GM20000 (cell line): ENCODE measurements around the gene CPNE4.
A peak's percentile ranks its signal among the peaks of the same experiment; 100 is the strongest.

ENCODE experiments used
- DNase-seq: peaks from one replicate; pipeline ENCODE4 v3.0.0; 2012; ENCODE audit warnings: low spot score
- TF ChIP-seq, protein P1 (sequence below): IDR thresholded peaks from 2 replicates; pipeline ENCODE4 v1.5.1; 2012; ENCODE audit warnings: mild to moderate bottlenecking, control low read depth; ENCODE audit errors: extremely low read depth, missing control alignments

The CPNE4 gene

DNA sequence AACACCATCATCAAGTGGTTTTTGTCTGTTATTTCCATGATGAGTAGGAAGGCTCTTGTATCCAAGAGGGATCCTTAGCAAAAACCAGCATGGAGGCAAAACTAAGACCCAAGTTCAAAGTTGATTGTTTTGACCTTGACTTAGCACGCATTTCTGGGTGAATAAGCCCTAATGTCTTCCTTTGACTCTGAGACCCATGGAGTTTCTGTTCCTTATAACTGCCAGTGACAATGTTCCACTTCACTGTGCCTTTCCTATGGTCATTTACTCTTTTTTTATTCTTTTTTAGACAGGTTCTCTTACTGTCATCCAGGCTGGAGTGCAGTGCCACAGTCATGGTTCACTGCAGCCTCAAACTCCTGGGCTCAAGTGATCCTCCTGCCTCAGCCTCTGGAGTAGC lies 413.8 kb downstream of the CPNE4 start:
- DNase-seq = peak; percentile 16
- TF ChIP-seq, protein P1, sequence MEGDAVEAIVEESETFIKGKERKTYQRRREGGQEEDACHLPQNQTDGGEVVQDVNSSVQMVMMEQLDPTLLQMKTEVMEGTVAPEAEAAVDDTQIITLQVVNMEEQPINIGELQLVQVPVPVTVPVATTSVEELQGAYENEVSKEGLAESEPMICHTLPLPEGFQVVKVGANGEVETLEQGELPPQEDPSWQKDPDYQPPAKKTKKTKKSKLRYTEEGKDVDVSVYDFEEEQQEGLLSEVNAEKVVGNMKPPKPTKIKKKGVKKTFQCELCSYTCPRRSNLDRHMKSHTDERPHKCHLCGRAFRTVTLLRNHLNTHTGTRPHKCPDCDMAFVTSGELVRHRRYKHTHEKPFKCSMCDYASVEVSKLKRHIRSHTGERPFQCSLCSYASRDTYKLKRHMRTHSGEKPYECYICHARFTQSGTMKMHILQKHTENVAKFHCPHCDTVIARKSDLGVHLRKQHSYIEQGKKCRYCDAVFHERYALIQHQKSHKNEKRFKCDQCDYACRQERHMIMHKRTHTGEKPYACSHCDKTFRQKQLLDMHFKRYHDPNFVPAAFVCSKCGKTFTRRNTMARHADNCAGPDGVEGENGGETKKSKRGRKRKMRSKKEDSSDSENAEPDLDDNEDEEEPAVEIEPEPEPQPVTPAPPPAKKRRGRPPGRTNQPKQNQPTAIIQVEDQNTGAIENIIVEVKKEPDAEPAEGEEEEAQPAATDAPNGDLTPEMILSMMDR = no peak

DNA sequence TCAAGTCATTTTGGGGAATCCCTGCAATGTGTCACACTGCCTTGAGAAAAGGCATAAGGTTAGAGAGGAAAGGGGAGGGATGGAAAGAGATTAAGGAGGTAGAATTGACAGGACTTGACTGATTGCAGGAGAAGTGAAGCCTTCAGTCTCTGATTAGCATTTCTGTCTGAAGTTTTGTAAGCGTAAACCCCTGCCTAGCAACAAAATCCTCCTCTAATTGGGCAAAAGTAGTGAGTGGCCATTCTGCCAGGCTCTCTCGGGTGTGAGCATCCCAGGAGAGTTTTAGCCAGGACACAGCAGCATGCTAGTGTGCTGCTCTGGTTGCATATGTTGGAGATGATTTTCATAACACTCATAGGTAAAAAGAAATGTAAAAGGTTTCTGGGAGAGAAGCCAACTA lies 415.0 kb downstream of the CPNE4 start:
- TF ChIP-seq, protein P1 = no peak
- DNase-seq = no peak

DNA sequence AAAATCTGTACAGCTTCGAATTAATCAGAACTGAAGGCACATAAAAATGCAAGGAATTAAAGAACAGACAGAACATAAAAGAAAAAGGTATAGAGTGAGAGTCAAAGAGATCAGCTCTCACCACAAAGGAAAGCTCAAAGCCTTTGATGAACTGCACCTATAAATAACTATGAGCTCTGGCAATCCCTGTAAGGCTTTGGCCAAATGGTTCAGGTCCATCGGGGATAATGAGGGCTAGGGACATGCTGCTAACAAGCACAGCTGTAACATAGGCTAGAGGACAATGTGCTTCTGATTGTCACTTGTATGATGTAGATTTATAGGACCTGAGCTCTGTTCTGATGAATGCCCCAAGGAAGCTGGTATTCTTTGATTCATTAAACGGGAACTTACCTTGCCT lies 418.1 kb downstream of the CPNE4 start:
- no peak for DNase-seq

DNA sequence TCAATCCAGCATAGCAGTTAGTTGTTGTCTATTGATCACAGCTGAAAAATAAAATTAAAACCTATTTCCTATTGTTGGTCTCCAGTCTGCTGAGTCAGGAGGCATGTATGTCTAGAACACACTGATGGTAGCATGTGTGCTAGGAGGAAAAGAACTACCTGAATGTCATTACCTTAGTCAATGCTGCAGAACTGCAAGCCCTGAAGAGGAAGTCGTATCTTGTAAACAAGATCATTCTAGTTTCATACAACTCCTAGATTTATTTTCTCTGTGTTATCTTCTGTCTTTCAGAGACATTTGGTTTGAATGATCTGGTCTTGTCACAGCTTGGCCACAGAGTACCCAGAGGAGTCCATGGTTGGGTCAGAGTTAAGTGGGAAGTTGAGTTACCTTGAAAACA lies 422.1 kb downstream of the CPNE4 start:
- TF ChIP-seq, protein P1 = no peak
- DNase-seq = no peak

More for the DNA sequence above, 418.1 kb downstream of the CPNE4 start:
- TF ChIP-seq, protein P1 = no peak

DNA sequence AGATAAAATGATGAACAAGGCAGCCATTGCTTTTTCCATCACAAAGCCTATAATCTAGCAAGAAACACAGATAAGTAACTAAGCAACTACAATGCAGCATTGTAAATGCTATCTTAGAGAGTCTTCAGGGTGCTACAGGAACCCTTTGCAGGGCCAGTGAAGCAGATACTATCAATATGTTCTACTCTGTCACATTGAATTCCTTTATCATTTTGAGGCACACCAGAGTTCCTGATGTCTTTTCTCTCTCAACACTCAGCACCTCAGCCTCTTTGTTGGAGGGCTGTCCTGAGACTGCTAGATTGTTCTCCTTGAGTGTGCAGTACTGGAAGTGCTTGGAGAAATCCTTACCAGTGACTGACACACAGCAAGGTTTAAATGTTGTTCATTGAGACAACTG lies 424.6 kb downstream of the CPNE4 start:
- no peak for DNase-seq
- TF ChIP-seq, protein P1 = no peak

DNA sequence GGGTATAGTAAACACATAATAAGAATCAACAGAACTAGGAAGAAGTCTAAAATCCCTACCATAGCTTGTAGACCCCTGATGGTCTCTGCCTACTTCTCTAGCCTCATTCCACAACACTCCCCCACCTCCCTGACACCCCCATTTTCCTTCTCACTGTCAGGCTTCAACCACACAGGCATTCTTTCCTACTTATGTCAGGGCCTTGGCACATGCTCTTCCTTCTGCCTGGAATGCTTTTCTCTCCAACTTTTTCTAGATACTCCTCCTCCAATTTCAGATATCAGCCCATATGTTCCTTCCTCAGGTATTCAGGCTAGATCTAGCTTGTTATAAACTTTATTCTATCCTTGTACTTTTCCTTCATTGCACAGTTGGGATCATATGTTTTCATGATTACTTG lies 426.1 kb downstream of the CPNE4 start:
- no peak for DNase-seq
- TF ChIP-seq, protein P1 = no peak

DNA sequence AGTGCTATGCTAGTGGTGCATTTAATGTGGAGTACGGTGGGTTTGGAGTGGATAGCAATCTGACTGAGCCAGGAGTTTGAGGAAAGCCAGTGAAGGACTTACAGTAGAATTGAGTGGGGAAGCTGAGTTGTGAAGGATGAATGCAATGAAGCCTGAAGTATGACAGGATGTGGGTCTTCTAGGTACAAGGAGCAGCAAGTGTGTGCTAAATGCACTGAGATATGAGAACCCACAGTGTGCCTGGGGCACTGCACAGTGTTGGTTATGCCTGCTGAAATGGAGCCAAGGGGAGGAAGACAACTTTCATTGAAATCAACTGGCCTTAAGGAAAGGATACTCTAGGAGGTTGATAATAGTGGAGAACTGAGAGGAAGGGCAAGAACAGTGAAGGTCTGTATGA lies 426.5 kb downstream of the CPNE4 start:
- TF ChIP-seq, protein P1 = no peak
- DNase-seq = no peak
